Lung (tissue), 16 donors: Measurements from ENCODE around the gene HLA-DRB1. TPM values are rescaled to one million over a fixed set of nuclear protein-coding genes. Genes with fewer than 3 reads are reported as not detected.

Experiments used
- ATAC-seq: fragments of 200-7000 bp; cut with Tn5 transposase; one replicate; pipeline ENCODE4 v1.9.1; 2020; ENCODE audit warnings: moderate number of reproducible peaks; ENCODE audit not compliant: insufficient read depth, low FRiP score
- DNase-seq, 3 donors: peaks; one replicate each; pipeline ENCODE4 v3.0.0-alpha.2; 2013 to 2017
- H3K27ac ChIP-seq, 2 donors: one replicate each; pipeline ENCODE4 v1.5.1; 2013; ENCODE audit warnings: mild to moderate bottlenecking in 2 of 2, moderate library complexity in 2 of 2, control low read depth in 1 of 2, inconsistent platforms in 1 of 2, low read depth in 1 of 2, low read length in 1 of 2
- H3K27me3 ChIP-seq, 3 donors: one replicate each; pipeline ENCODE4 v1.5.1; 2013; ENCODE audit warnings: low read length in 2 of 3; ENCODE audit not compliant: control insufficient read depth in 3 of 3, insufficient read depth in 3 of 3
- H3K36me3 ChIP-seq, 4 donors: one replicate each; pipeline ENCODE4 v1.5.1; 2013; ENCODE audit warnings: low read length in 4 of 4, mild to moderate bottlenecking in 1 of 4, moderate library complexity in 1 of 4; ENCODE audit not compliant: control insufficient read depth in 4 of 4, insufficient read depth in 4 of 4
- H3K4me1 ChIP-seq, 5 donors: one replicate each; pipeline ENCODE4 v1.5.1; 2013; ENCODE audit warnings: low read length in 5 of 5, mild to moderate bottlenecking in 2 of 5, moderate library complexity in 1 of 5; ENCODE audit not compliant: control insufficient read depth in 5 of 5, insufficient read depth in 5 of 5
- H3K4me3 ChIP-seq: one replicate; pipeline ENCODE4 v1.5.1; 2013; ENCODE audit warnings: mild to moderate bottlenecking, control low read depth, moderate library complexity
- H3K9ac ChIP-seq, 2 donors: one replicate each; pipeline ENCODE4 v1.5.1; 2013; ENCODE audit warnings: low read length in 2 of 2, control low read depth in 1 of 2; ENCODE audit not compliant: insufficient read depth in 1 of 2
- H3K9me3 ChIP-seq, 4 donors: one replicate each; pipeline ENCODE4 v1.5.1; 2013; ENCODE audit warnings: low read length in 3 of 4, mild to moderate bottlenecking in 1 of 4, moderate library complexity in 1 of 4; ENCODE audit not compliant: control insufficient read depth in 4 of 4, insufficient read depth in 3 of 4
- CTCF ChIP-seq: IDR thresholded peaks from 2 replicates; pipeline ENCODE4 v1.5.1; 2012; ENCODE audit warnings: mild to moderate bottlenecking; ENCODE audit errors: control extremely low read depth, extremely low read depth
- WGBS, 2 donors: extraction: QIAGEN DNeasy Blood & Tissue Kit; methylation state at CpG; one replicate each; pipeline ENCODE4 v1.1.7; 2013; 5-methylcytosine and 5-hydroxymethylcytosine counted together
- long read RNA-seq, 5 donors: transcript quantifications; one replicate each; lab custom pipeline, GENCODE V29; 2026
- polyA plus RNA-seq, 2 donors: library from polyadenylated mRNA; stranded (reverse); fragments of 200-250 nt; gene quantifications; one replicate each; pipeline ENCODE4 v1.2.1, GENCODE V29; 2013
- total RNA-seq, 2 donors: library from RNA; depleted of rRNA in 1 of 2; stranded (reverse); fragments of >200 nt in 1 of 2; gene quantifications; one replicate each; pipeline ENCODE4 v1.2.1, GENCODE V29; 2014 to 2021
- donor health status: control.
- donor health status: control.
- donor health status: Bipolar disorder and iron deficiency.
- donor health status: healthy.
- donor health status: DM: yes; HTN: yes; CAD: no.

The HLA-DRB1 gene
- total RNA-seq (100 to 1,000 TPM in 1 of 2 donors, 10 to 100 TPM in 1; 87.1 to 471 TPM), polyA plus RNA-seq (100 to 1,000 TPM; 360 to 479 TPM)
- long read RNA-seq, donor 1, transcript HLA-DRB1-201 (6 exons, 1,229 nt): major isoform, 13 of 19 reads
- long read RNA-seq, donor 1, partial matches to known transcripts: 6 of 19 reads
- long read RNA-seq, donor 1, other reads (novel, unspliced or antisense): 0 of 19 reads
- long read RNA-seq, donor 2, transcript HLA-DRB1-201 (6 exons, 1,229 nt): major isoform, 6 of 27 reads
- long read RNA-seq, donor 2, partial matches to known transcripts: 21 of 27 reads
- long read RNA-seq, donor 2, other reads (novel, unspliced or antisense): 0 of 27 reads
- long read RNA-seq, donor 3, partial matches to known transcripts: 7 of 10 reads
- long read RNA-seq, donor 3, other reads (novel, unspliced or antisense): 0 of 10 reads
- long read RNA-seq, donor 4: 0 reads
- long read RNA-seq, donor 5, transcript HLA-DRB1-201 (6 exons, 1,229 nt): major isoform, 8 of 15 reads
- long read RNA-seq, donor 5, partial matches to known transcripts: 7 of 15 reads
- long read RNA-seq, donor 5, other reads (novel, unspliced or antisense): 0 of 15 reads

GRCh38 chr6:32589596-32590449 lies at the start of gene HLA-DRB1:
HLA-DRB1 (minus strand) TSS chr6:32589848; CDS start chr6:32589742, 106 bp downstream.
- H3K4me1 ChIP-seq: no peaks in the 10 kb centered on the region
- no peak within 1 kb of the TSS for H3K9ac ChIP-seq
- TF ChIP-seq CTCF: no peak
- no peaks in the 10 kb centered on the region for H3K9me3 ChIP-seq
- 14 to 24% methylated on average over 9 of the region's 9 CpGs for WGBS, 2 donors
- ATAC-seq (peak; percentile 93), DNase-seq (peak in 2 of 3 donors; percentile 45 to 46)
- peak within 1 kb of the TSS; percentile 9 to 77 for H3K27ac ChIP-seq
- peaks cover 0 to 8% (median 3%) of the 10 kb centered on the region in 3 donors for H3K27me3 ChIP-seq
- H3K36me3 ChIP-seq: no peaks in the 10 kb centered on the region
- no peak within 1 kb of the TSS for H3K4me3 ChIP-seq

- H3K9me3 ChIP-seq: no peaks in the 10 kb centered on the region
- 39 to 58% methylated on average over 9 of the region's 9 CpGs for WGBS, 2 donors
- no peaks in the 10 kb centered on the region for H3K27me3 ChIP-seq
- no peak for TF ChIP-seq CTCF
- DNase-seq (no peak), ATAC-seq (no peak)
- H3K9ac ChIP-seq: no peak overlapping the region
- peaks cover 0 to 6% (median 0%) of the 10 kb centered on the region in 5 donors for H3K4me1 ChIP-seq
- no peak overlapping the region for H3K27ac ChIP-seq
- peaks cover 0 to 5% (median 0%) of the 10 kb centered on the region in 4 donors for H3K36me3 ChIP-seq
- no peak overlapping the region for H3K4me3 ChIP-seq
These were observed 49.0 kb upstream of the HLA-DRB1 start for GRCh38 chr6:32638532-32639219.

GRCh38 chr6:32637883-32638282 lies 48.2 kb upstream of the HLA-DRB1 start:
- peaks cover 0 to 5% (median 0%) of the 10 kb centered on the region in 4 donors for H3K36me3 ChIP-seq
- no peak for TF ChIP-seq CTCF
- no peaks in the 10 kb centered on the region for H3K9me3 ChIP-seq
- H3K4me1 ChIP-seq: peaks cover 0 to 6% (median 0%) of the 10 kb centered on the region in 5 donors
- no peak overlapping the region for H3K4me3 ChIP-seq
- peak overlapping the region in 1 of 2 donors; percentile 75 for H3K27ac ChIP-seq
- no peaks in the 10 kb centered on the region for H3K27me3 ChIP-seq
- H3K9ac ChIP-seq: no peak overlapping the region
- DNase-seq (no peak), ATAC-seq (no peak)
- WGBS, 2 donors: 74 to 75% methylated on average over 3 of the region's 3 CpGs
